ENCODE data around the gene NGFR.
A peak's percentile ranks its signal among the peaks of the same experiment; 100 is the strongest.

Gene NGFR

GRCh38 chr17:49555495-49556222 lies 60.6 kb downstream of the NGFR start:
- Histone ChIP-seq H3K4me1 (ENCODE audit: control insufficient read depth, insufficient read depth, low read length) (peaks cover 7% of the 10 kb centered on the region), H3K27me3 (ENCODE audit: control insufficient read depth in 1 of 2, insufficient read depth in 2 of 2, low read length in 2 of 2) (no peaks in the 10 kb centered on the region), H3K27ac (ENCODE audit: low read length) (no peak overlapping the region), H3K9me3 (ENCODE audit: control insufficient read depth in 2 of 2, low read length in 2 of 2) (no peaks in the 10 kb centered on the region), H3K36me3 (ENCODE audit: control insufficient read depth in 2 of 2, insufficient read depth in 2 of 2, low read length in 2 of 2) (no peaks in the 10 kb centered on the region), H3K9ac (ENCODE audit: low read length in 2 of 2) (peak overlapping the region; percentile 21 to 30), H3K4me3 (ENCODE audit: low read length in 2 of 2) (peak overlapping the region in 1 of 2 donors; percentile 35)

GRCh38 chr17:49556223-49556943 lies 61.3 kb downstream of the NGFR start:
- H3K27ac ChIP-seq (ENCODE audit: low read length) = no peak overlapping the region
- H3K27me3 ChIP-seq (ENCODE audit: control insufficient read depth in 1 of 2, insufficient read depth in 2 of 2, low read length in 2 of 2) = no peaks in the 10 kb centered on the region
- H3K9me3 ChIP-seq (ENCODE audit: control insufficient read depth in 2 of 2, low read length in 2 of 2) = no peaks in the 10 kb centered on the region
- H3K4me1 ChIP-seq (ENCODE audit: control insufficient read depth, insufficient read depth, low read length) = peaks cover 7% of the 10 kb centered on the region
- H3K4me3 ChIP-seq (ENCODE audit: low read length in 2 of 2) = peak overlapping the region in 1 of 2 donors; percentile 35
- no peaks in the 10 kb centered on the region for H3K36me3 ChIP-seq (ENCODE audit: control insufficient read depth in 2 of 2, insufficient read depth in 2 of 2, low read length in 2 of 2)
- H3K9ac ChIP-seq (ENCODE audit: low read length in 2 of 2) = peak overlapping the region; percentile 21 to 30

- peaks cover 7% of the 10 kb centered on the region for H3K4me1 ChIP-seq (ENCODE audit: control insufficient read depth, insufficient read depth, low read length)
- peak overlapping the region in 1 of 2 donors; percentile 21 for H3K9ac ChIP-seq (ENCODE audit: low read length in 2 of 2)
- no peak overlapping the region for H3K4me3 ChIP-seq (ENCODE audit: low read length in 2 of 2)
- H3K36me3 ChIP-seq (ENCODE audit: control insufficient read depth in 2 of 2, insufficient read depth in 2 of 2, low read length in 2 of 2) = no peaks in the 10 kb centered on the region
- no peaks in the 10 kb centered on the region for H3K27me3 ChIP-seq (ENCODE audit: control insufficient read depth in 1 of 2, insufficient read depth in 2 of 2, low read length in 2 of 2)
- no peak overlapping the region for H3K27ac ChIP-seq (ENCODE audit: low read length)
- no peaks in the 10 kb centered on the region for H3K9me3 ChIP-seq (ENCODE audit: control insufficient read depth in 2 of 2, low read length in 2 of 2)
Observed at GRCh38 chr17:49557312-49558024, 62.4 kb downstream of the NGFR start.

Data from stomach smooth muscle (tissue), 2 donors.